ENCODE data around the gene GRID2. TPM values are rescaled to one million over a fixed set of nuclear protein-coding genes. Genes with fewer than 3 reads are reported as not detected.

The GRID2 gene
- total RNA-seq, 3 donors from 2014 or later = under 0.01 TPM

DNA sequence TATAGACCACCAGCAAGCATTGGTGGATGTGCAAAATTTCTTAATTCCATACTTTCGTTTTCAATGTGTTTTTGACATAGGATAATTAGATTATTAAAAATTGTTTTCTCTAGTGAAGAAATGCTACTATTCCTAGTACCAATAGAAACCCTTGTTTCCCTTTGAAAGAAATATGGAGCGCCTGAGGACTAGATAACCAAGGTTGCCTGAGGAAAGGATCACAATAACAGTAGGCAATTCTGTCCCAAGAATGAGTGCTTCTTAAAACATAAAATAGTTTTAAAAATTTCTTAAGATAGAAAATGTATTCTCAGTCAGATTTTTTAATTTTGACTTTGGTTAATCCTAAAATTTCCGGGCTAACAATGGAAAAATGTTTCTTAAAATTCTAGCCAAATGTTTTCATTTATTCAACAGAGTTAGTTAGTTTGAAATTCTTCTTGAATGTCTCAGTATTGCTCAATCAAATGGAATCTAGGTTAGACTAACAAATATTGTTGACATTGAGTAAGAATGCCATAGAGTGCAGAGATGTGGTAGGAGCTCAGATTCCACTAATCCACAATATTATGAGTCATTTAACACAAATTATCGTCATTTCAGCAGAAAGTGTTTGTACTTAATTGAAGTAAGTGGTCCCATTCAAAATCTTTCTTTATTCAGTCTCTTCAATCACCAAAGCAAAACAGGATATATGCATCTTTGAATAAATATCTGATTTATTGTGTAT lies 666.0 kb downstream of the GRID2 start:
- H3K36me3 ChIP-seq = no peaks in the 10 kb centered on the region
- H3K9me3 ChIP-seq = no peaks in the 10 kb centered on the region
- no peaks in the 10 kb centered on the region for H3K27me3 ChIP-seq
- H3K4me1 ChIP-seq = no peaks in the 10 kb centered on the region
- no peak overlapping the region for H3K4me3 ChIP-seq
- intact Hi-C loops (cut with DNase I; ENCODE audit: low total_unique reads) = no loop called here
- no peak overlapping the region for H3K27ac ChIP-seq
- DNase-seq (ENCODE audit: low spot score in 2 of 2) = no peak
- TF ChIP-seq, protein P1, sequence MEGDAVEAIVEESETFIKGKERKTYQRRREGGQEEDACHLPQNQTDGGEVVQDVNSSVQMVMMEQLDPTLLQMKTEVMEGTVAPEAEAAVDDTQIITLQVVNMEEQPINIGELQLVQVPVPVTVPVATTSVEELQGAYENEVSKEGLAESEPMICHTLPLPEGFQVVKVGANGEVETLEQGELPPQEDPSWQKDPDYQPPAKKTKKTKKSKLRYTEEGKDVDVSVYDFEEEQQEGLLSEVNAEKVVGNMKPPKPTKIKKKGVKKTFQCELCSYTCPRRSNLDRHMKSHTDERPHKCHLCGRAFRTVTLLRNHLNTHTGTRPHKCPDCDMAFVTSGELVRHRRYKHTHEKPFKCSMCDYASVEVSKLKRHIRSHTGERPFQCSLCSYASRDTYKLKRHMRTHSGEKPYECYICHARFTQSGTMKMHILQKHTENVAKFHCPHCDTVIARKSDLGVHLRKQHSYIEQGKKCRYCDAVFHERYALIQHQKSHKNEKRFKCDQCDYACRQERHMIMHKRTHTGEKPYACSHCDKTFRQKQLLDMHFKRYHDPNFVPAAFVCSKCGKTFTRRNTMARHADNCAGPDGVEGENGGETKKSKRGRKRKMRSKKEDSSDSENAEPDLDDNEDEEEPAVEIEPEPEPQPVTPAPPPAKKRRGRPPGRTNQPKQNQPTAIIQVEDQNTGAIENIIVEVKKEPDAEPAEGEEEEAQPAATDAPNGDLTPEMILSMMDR (IDR thresholded peaks at IDR 0.05) = no peak
- no peak for TF ChIP-seq POLR2A (IDR thresholded peaks at IDR 0.05)
- no peak for TF ChIP-seq POLR2AphosphoS5 (IDR thresholded peaks at IDR 0.05)

DNA sequence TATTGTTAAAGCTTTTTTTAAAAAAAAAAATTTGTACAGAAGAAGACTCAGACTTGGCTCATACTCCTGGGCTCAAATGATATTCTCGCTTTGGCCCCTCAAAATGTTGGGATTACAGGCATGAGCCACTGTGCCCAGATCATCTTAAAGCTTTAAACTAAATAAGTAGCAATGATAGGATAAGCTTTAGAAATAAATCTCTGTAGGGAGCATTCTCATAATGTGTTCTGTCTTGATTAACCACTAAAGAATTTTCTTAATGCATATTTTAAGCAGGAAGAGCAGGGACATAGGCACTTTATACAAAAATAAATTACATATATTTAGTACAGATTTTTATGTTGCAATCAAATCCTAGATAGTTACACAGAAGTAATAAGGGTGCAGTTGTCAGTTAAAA lies 667.2 kb downstream of the GRID2 start:
- Histone ChIP-seq H3K27me3 (no peaks in the 10 kb centered on the region), H3K9me3 (no peaks in the 10 kb centered on the region), H3K4me3 (no peak overlapping the region), H3K27ac (no peak overlapping the region), H3K36me3 (no peaks in the 10 kb centered on the region), H3K4me1 (no peaks in the 10 kb centered on the region)
- intact Hi-C loops (cut with DNase I; ENCODE audit: low total_unique reads) = no loop called here
- DNase-seq (ENCODE audit: low spot score in 2 of 2) = no peak
- TF ChIP-seq POLR2AphosphoS5 (IDR thresholded peaks at IDR 0.05) (no peak), POLR2A (IDR thresholded peaks at IDR 0.05) (no peak)
- TF ChIP-seq, protein P1 (IDR thresholded peaks at IDR 0.05) = no peak

DNA sequence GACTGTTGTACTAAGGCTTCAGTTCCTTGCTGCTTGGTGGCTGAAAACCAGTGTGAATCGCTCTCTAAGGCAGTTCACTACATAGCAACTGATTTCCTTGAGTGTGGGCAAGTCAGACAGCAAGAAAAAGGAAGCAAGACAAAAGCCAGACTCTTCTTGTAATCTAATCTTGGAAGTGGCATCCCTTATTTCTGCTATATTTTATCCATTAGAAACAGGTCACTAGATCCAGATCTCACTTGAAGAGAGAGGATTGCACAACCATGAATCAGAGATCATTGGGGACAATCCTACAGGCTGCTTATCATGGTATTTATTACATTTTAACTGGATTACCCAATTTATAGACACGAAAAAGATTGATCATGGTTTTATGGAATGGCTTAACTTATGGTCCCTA lies 684.5 kb downstream of the GRID2 start:
- no peaks in the 10 kb centered on the region for H3K4me1 ChIP-seq
- DNase-seq (ENCODE audit: low spot score in 2 of 2) = no peak
- TF ChIP-seq, protein P1 (IDR thresholded peaks at IDR 0.05) = no peak
- TF ChIP-seq POLR2AphosphoS5 (IDR thresholded peaks at IDR 0.05) (no peak), POLR2A (IDR thresholded peaks at IDR 0.05) (no peak)
- H3K9me3 ChIP-seq = no peaks in the 10 kb centered on the region
- intact Hi-C loops (cut with DNase I; ENCODE audit: low total_unique reads) = no loop called here
- H3K27me3 ChIP-seq = no peaks in the 10 kb centered on the region
- no peak overlapping the region for H3K27ac ChIP-seq
- H3K36me3 ChIP-seq = no peaks in the 10 kb centered on the region
- H3K4me3 ChIP-seq = no peak overlapping the region

DNA sequence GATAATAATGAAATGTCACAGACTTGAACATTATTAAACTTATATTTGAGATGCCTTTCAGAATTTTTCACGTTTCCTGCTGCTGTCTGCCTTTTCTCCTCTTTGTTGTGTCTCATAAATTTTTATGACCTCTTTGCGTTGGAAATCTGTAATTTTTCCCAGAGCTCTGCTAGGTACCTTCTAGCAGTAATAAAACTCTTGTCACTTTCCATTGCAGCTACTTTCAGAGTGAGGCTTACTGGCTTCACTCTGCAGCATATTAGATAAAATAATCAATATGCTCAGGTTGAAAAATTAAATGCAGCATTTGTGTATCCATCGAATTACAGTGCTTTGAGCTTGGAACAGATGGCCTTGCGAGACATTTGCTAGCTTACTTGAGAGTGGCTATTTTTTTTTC lies 689.0 kb downstream of the GRID2 start:
- H3K9me3 ChIP-seq = no peaks in the 10 kb centered on the region
- no peaks in the 10 kb centered on the region for H3K4me1 ChIP-seq
- H3K27me3 ChIP-seq = no peaks in the 10 kb centered on the region
- DNase-seq (ENCODE audit: low spot score in 2 of 2) = no peak
- TF ChIP-seq, protein P1 (IDR thresholded peaks at IDR 0.05) = no peak
- TF ChIP-seq POLR2A (IDR thresholded peaks at IDR 0.05) (no peak), POLR2AphosphoS5 (IDR thresholded peaks at IDR 0.05) (no peak)
- H3K4me3 ChIP-seq = no peak overlapping the region
- no peaks in the 10 kb centered on the region for H3K36me3 ChIP-seq
- intact Hi-C loops (cut with DNase I; ENCODE audit: low total_unique reads) = no loop called here
- H3K27ac ChIP-seq = no peak overlapping the region

DNA sequence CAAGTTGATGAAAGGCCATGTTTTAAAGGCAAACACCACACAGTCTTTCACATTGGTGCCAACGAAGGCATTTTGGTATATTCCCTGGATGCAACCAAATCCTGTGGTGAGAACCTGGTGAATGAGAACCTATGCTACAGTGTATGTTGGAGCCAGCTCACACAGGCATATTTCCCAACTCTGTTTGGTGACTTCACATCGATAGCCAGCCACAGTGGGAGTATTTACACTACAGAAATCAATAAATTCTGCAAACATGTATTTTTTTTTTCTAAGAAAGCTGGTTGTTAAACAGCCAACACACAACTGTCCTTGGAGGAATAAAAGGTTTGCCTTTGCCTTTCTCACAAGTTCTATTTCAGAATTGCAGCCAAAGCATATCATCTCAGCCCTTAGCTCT lies 691.0 kb downstream of the GRID2 start:
- TF ChIP-seq POLR2AphosphoS5 (IDR thresholded peaks at IDR 0.05) = no peak
- TF ChIP-seq, protein P1 (IDR thresholded peaks at IDR 0.05) = no peak
- no peak for TF ChIP-seq POLR2A (IDR thresholded peaks at IDR 0.05)
- Histone ChIP-seq H3K9me3 (no peaks in the 10 kb centered on the region), H3K4me1 (no peaks in the 10 kb centered on the region), H3K27ac (no peak overlapping the region), H3K36me3 (no peaks in the 10 kb centered on the region), H3K27me3 (no peaks in the 10 kb centered on the region), H3K4me3 (no peak overlapping the region)
- intact Hi-C loops (cut with DNase I; ENCODE audit: low total_unique reads) = no loop called here
- no peak for DNase-seq (ENCODE audit: low spot score in 2 of 2)

Data from breast epithelium (tissue), 4 donors.